Hepatocyte (in vitro differentiated cells): ENCODE results near the gene MMP20.

Source experiments
- EZH2 ChIP-seq: fragments of 200-600 bp; sonication (generic); IDR thresholded peaks from 2 replicates; pipeline ENCODE4 v1.6.1; 2016; ENCODE audit warnings: antibody characterized with exemption, mild to moderate bottlenecking, borderline replicate concordance
- EZH2phosphoT487 ChIP-seq: fragments of 200-600 bp; sonication (generic); IDR thresholded peaks from one replicate; pipeline ENCODE4 v1.6.1; 2018; ENCODE audit warnings: antibody characterized with exemption, mild to moderate bottlenecking, low read depth, moderate library complexity; ENCODE audit not compliant: unreplicated experiment, severe bottlenecking
- TF ChIP-seq, protein P1 (sequence below): fragments of 200-600 bp; sonication (generic); IDR thresholded peaks from 2 replicates; pipeline ENCODE4 v1.5.1; 2016; ENCODE audit warnings: antibody characterized with exemption, mild to moderate bottlenecking; ENCODE audit not compliant: poor library complexity

DNA sequence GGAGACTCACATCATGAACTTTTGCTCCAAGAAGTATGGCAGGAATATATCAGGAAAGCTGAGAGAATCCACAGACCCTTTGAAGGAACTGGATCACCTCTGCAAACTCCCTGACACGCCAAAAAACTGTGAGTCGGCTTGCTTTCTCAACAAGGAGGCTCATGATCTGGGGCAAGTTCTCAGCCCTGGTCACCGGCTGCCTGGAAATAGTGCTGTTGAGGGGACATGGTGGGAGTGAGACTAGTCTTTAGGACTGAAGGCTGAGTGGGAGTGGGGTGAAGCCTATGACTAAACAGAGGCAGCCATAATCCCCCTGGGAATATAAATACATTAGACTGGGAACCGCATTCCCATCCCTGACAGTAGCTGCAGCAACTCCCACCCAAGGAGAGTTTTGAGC is 86.2 kb downstream of the MMP20 start:
- TF ChIP-seq, protein P1, sequence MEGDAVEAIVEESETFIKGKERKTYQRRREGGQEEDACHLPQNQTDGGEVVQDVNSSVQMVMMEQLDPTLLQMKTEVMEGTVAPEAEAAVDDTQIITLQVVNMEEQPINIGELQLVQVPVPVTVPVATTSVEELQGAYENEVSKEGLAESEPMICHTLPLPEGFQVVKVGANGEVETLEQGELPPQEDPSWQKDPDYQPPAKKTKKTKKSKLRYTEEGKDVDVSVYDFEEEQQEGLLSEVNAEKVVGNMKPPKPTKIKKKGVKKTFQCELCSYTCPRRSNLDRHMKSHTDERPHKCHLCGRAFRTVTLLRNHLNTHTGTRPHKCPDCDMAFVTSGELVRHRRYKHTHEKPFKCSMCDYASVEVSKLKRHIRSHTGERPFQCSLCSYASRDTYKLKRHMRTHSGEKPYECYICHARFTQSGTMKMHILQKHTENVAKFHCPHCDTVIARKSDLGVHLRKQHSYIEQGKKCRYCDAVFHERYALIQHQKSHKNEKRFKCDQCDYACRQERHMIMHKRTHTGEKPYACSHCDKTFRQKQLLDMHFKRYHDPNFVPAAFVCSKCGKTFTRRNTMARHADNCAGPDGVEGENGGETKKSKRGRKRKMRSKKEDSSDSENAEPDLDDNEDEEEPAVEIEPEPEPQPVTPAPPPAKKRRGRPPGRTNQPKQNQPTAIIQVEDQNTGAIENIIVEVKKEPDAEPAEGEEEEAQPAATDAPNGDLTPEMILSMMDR = no peak
- TF ChIP-seq EZH2phosphoT487 = no peak
- no peak for TF ChIP-seq EZH2
